Measurements from ENCODE around the gene B3GAT3.
"Not testable (repeated sequence)": the region's sequence is repeated elsewhere in the genome, so short reads cannot be mapped to it uniquely, and the experiment has no call there.

B3GAT3 gene

GRCh38 chr11:62595124-62595523 is 26.7 kb downstream of the B3GAT3 start:
- no peak overlapping the region for H3K4me3 ChIP-seq (ENCODE audit: insufficient read depth, low read depth, low read length, poor library complexity, severe bottlenecking)
- H3K27me3 ChIP-seq (replicated peaks; ENCODE audit: control insufficient read depth, insufficient read depth, low read length, poor library complexity, severe bottlenecking), result no peaks in the 10 kb centered on the region
- no peak overlapping the region for H3K27ac ChIP-seq (ENCODE audit: insufficient read depth, low read length, poor library complexity, severe bottlenecking)
- H3K36me3 ChIP-seq (ENCODE audit: control insufficient read depth, insufficient read depth, low read length), result peaks cover 50% of the 10 kb centered on the region
- peaks cover 35% of the 10 kb centered on the region for H3K4me1 ChIP-seq (ENCODE audit: control insufficient read depth, insufficient read depth, low read length, poor library complexity, severe bottlenecking)
- no peak for DNase-seq
- no peaks in the 10 kb centered on the region for H3K9me3 ChIP-seq (ENCODE audit: control insufficient read depth, low read length)

DNA sequence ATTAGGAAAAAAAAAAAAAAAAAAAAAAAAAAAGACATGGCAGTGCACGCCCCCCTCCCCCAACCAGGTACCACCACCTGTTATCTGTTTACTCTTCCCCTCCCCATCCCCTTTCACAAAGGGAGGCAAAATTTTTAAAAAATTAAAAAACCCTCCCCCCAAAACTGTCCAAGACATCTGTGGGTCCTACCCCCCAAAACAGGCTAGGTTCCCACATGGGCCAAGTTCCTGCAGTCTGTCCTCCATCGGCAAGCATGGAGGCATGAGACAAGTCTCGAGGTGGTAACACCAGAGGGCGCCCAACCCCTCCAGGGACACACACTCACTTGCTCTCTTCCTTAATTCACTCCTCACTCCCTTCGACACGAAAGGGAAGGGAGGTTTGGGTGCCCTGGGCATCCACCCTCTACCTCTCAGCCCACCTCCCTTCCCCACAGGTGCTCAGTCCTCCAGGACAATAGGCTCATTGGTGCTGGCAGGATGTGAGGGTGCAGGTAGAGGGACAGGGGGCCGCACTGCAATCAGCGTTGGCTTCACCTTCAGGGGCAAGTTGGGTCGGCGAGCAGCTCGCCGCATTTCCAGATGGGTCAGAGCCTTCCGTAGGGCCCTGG is 28.2 kb downstream of the B3GAT3 start:
- Histone ChIP-seq H3K36me3 (ENCODE audit: control insufficient read depth, insufficient read depth, low read length) (peaks cover 48% of the 10 kb centered on the region), H3K4me3 (ENCODE audit: insufficient read depth, low read depth, low read length, poor library complexity, severe bottlenecking) (no peak overlapping the region), H3K9me3 (ENCODE audit: control insufficient read depth, low read length) (no peaks in the 10 kb centered on the region), H3K27ac (ENCODE audit: insufficient read depth, low read length, poor library complexity, severe bottlenecking) (peak overlapping the region; percentile 6), H3K4me1 (ENCODE audit: control insufficient read depth, insufficient read depth, low read length, poor library complexity, severe bottlenecking) (peaks cover 25% of the 10 kb centered on the region), H3K27me3 (replicated peaks; ENCODE audit: control insufficient read depth, insufficient read depth, low read length, poor library complexity, severe bottlenecking) (no peaks in the 10 kb centered on the region)
- peak; percentile 45 to 68 (median 58) for DNase-seq

DNA sequence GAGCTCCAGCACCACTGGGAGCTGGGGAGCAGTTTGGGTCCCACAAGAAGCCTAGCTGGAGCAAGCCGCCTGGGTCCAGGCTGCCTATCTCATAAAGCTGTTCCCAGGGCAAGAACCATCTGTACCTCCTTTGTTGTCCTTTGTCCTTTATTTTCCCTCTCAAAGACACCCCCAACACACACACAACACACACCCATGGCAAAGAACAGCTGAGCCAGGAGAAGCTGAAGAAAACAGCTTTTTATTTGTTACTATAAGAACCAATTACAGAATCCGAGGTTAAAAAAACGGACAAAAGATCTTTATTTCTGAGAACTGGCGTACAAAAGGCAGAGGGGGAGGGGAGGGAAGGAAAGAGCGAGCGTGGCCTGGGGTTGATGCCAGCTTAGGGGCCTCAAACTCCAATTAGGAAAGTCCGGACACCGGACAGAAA is 28.8 kb downstream of the B3GAT3 start:
- Histone ChIP-seq H3K27me3 (replicated peaks; ENCODE audit: control insufficient read depth, insufficient read depth, low read length, poor library complexity, severe bottlenecking) (no peaks in the 10 kb centered on the region), H3K9me3 (ENCODE audit: control insufficient read depth, low read length) (no peaks in the 10 kb centered on the region), H3K36me3 (ENCODE audit: control insufficient read depth, insufficient read depth, low read length) (peaks cover 43% of the 10 kb centered on the region), H3K27ac (ENCODE audit: insufficient read depth, low read length, poor library complexity, severe bottlenecking) (peak overlapping the region; percentile 89), H3K4me3 (ENCODE audit: insufficient read depth, low read depth, low read length, poor library complexity, severe bottlenecking) (no peak overlapping the region), H3K4me1 (ENCODE audit: control insufficient read depth, insufficient read depth, low read length, poor library complexity, severe bottlenecking) (peaks cover 20% of the 10 kb centered on the region)
- no peak for DNase-seq

- no peak for DNase-seq
- Histone ChIP-seq H3K27ac (ENCODE audit: insufficient read depth, low read length, poor library complexity, severe bottlenecking) (peak overlapping the region; percentile 89), H3K4me1 (ENCODE audit: control insufficient read depth, insufficient read depth, low read length, poor library complexity, severe bottlenecking) (peaks cover 20% of the 10 kb centered on the region), H3K9me3 (ENCODE audit: control insufficient read depth, low read length) (no peaks in the 10 kb centered on the region), H3K27me3 (replicated peaks; ENCODE audit: control insufficient read depth, insufficient read depth, low read length, poor library complexity, severe bottlenecking) (no peaks in the 10 kb centered on the region), H3K4me3 (ENCODE audit: insufficient read depth, low read depth, low read length, poor library complexity, severe bottlenecking) (peak overlapping the region; percentile 57), H3K36me3 (ENCODE audit: control insufficient read depth, insufficient read depth, low read length) (peaks cover 35% of the 10 kb centered on the region)
Measured at GRCh38 chr11:62592146-62592815, 29.5 kb downstream of the B3GAT3 start.

DNA sequence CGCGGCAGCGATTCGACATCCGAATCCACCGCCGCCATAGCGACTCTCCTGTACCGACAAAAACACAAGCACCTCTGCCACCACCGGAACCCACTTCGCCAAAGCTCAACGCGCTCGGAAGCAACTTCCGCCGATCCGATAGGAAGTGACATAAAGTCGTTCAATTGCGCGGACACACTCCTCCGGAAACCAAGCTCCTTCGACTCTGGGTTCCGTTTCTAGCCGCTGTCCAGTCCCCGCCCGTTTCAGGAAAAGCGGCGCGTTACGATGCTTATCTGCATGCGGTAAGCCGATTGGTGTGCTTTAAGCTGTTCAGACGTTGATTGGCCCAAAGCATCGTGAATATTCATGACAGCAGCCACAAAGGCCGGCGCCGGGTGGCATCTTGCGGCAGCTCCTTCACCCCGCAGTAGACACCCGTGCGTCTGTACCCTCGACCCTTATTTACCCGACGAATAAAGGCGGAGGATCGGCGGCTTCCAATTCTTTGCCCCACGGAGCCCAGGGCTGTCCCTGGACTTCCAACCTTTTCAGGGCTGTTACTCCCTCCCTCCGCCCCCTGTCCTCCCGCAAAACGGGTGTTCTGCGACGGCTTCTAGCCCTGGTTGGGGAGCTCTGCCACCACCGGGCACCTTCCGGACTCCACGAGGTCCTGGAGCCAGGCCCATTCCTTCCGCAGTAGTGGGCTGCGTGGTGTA is 30.2 kb downstream of the B3GAT3 start, which contains the start of gene TUT1:
TSS of gene TUT1 (minus strand) at position 76 of the 698 bp plus-strand sequence. CDS start at position 38, 38 bp downstream.
- H3K4me1 ChIP-seq (ENCODE audit: control insufficient read depth, insufficient read depth, low read length, poor library complexity, severe bottlenecking), result peaks cover 20% of the 10 kb centered on the region
- peak within 1 kb of the TSS; percentile 78 for H3K4me3 ChIP-seq (ENCODE audit: insufficient read depth, low read depth, low read length, poor library complexity, severe bottlenecking)
- no peaks in the 10 kb centered on the region for H3K9me3 ChIP-seq (ENCODE audit: control insufficient read depth, low read length)
- peak within 1 kb of the TSS; percentile 89 for H3K27ac ChIP-seq (ENCODE audit: insufficient read depth, low read length, poor library complexity, severe bottlenecking)
- no peaks in the 10 kb centered on the region for H3K27me3 ChIP-seq (replicated peaks; ENCODE audit: control insufficient read depth, insufficient read depth, low read length, poor library complexity, severe bottlenecking)
- peak; percentile 95 to 96 (median 96) for DNase-seq
- peaks cover 30% of the 10 kb centered on the region for H3K36me3 ChIP-seq (ENCODE audit: control insufficient read depth, insufficient read depth, low read length)

DNA sequence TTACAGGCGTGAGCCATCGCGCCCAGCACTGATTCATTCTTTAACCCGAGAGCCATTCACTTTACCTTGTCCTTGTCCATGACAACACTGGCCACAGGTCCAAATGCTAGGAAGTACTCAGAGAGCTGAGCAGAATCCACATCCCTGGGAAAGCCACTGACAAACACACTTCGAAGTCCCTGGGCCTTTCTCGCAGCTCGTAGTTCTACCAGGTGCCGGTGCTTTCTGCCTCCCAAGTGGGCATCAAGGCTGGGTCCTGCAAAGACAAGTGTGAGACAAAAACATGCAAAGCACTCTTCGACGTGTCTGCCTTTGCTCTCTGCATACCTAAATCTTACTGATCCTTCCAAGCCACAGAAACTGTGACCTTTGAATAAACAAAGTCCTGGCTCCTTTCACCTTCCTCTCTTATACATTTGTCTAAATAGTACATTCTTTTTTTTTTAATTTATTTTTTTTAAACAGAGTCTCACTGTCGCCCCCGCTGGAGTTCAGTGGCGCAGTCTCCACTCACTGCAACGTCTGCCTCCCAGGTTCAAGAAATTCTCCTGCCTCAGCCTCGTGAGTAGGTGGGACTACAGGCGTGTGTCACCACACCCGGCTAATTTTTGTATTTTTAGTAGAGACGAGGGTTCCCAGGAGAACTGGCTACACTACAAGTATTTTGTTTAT is 32.7 kb downstream of the B3GAT3 start:
- H3K9me3 ChIP-seq (ENCODE audit: control insufficient read depth, low read length), result no peaks in the 10 kb centered on the region
- H3K27me3 ChIP-seq (replicated peaks; ENCODE audit: control insufficient read depth, insufficient read depth, low read length, poor library complexity, severe bottlenecking), result no peaks in the 10 kb centered on the region
- H3K4me3 ChIP-seq (ENCODE audit: insufficient read depth, low read depth, low read length, poor library complexity, severe bottlenecking), result no peak overlapping the region
- H3K4me1 ChIP-seq (ENCODE audit: control insufficient read depth, insufficient read depth, low read length, poor library complexity, severe bottlenecking), result peaks cover 20% of the 10 kb centered on the region
- no peak overlapping the region for H3K27ac ChIP-seq (ENCODE audit: insufficient read depth, low read length, poor library complexity, severe bottlenecking)
- no peak for DNase-seq
- peaks cover 18% of the 10 kb centered on the region for H3K36me3 ChIP-seq (ENCODE audit: control insufficient read depth, insufficient read depth, low read length)

GRCh38 chr11:62585356-62585755 is 36.4 kb downstream of the B3GAT3 start:
- H3K9me3 ChIP-seq (ENCODE audit: control insufficient read depth, low read length); H3K27ac ChIP-seq (ENCODE audit: insufficient read depth, low read length, poor library complexity, severe bottlenecking); H3K27me3 ChIP-seq (replicated peaks; ENCODE audit: control insufficient read depth, insufficient read depth, low read length, poor library complexity, severe bottlenecking); H3K4me3 ChIP-seq (ENCODE audit: insufficient read depth, low read depth, low read length, poor library complexity, severe bottlenecking); H3K4me1 ChIP-seq (ENCODE audit: control insufficient read depth, insufficient read depth, low read length, poor library complexity, severe bottlenecking); DNase-seq: not testable (repeated sequence)
- H3K36me3 ChIP-seq (ENCODE audit: control insufficient read depth, insufficient read depth, low read length), result peaks cover 30% of the 10 kb centered on the region

DNA sequence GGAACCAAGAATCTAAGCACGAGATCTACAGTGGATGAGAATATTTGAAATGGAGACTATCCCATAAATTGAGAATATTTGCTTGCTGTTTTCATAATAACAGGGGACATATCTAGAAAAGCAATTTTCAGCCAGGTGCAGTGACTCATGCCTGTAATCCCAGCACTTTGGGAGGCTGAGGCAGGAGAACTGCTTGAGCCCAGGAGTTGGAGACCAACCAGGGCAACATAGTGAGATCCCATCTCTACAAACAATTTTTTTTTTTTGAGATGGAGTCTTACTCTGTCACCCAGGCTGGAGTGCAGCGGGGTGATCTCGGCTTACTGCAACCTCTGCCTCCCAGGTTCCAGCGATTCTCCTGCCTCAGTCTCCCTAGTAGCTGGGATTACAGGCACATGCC is 40.1 kb downstream of the B3GAT3 start:
- H3K9me3 ChIP-seq (ENCODE audit: control insufficient read depth, low read length); H3K27ac ChIP-seq (ENCODE audit: insufficient read depth, low read length, poor library complexity, severe bottlenecking); H3K4me3 ChIP-seq (ENCODE audit: insufficient read depth, low read depth, low read length, poor library complexity, severe bottlenecking); DNase-seq; H3K27me3 ChIP-seq (replicated peaks; ENCODE audit: control insufficient read depth, insufficient read depth, low read length, poor library complexity, severe bottlenecking); H3K4me1 ChIP-seq (ENCODE audit: control insufficient read depth, insufficient read depth, low read length, poor library complexity, severe bottlenecking): not testable (repeated sequence)
- H3K36me3 ChIP-seq (ENCODE audit: control insufficient read depth, insufficient read depth, low read length), result peaks cover 48% of the 10 kb centered on the region

GRCh38 chr11:62580959-62581715 is 40.6 kb downstream of the B3GAT3 start:
- no peaks in the 10 kb centered on the region for H3K27me3 ChIP-seq (replicated peaks; ENCODE audit: control insufficient read depth, insufficient read depth, low read length, poor library complexity, severe bottlenecking)
- no peak overlapping the region for H3K4me3 ChIP-seq (ENCODE audit: insufficient read depth, low read depth, low read length, poor library complexity, severe bottlenecking)
- H3K27ac ChIP-seq (ENCODE audit: insufficient read depth, low read length, poor library complexity, severe bottlenecking), result no peak overlapping the region
- peaks cover 46% of the 10 kb centered on the region for H3K36me3 ChIP-seq (ENCODE audit: control insufficient read depth, insufficient read depth, low read length)
- H3K9me3 ChIP-seq (ENCODE audit: control insufficient read depth, low read length), result no peaks in the 10 kb centered on the region
- no peaks in the 10 kb centered on the region for H3K4me1 ChIP-seq (ENCODE audit: control insufficient read depth, insufficient read depth, low read length, poor library complexity, severe bottlenecking)
- no peak for DNase-seq

All from effector memory CD4-positive, alpha-beta T cell (primary cell).